Measurements from ENCODE around the gene SLC1A5.

GRCh38 chr19:46764817-46765291, 23.5 kb downstream of the SLC1A5 start:
- TF ChIP-seq CTCF (IDR thresholded peaks at IDR 0.05) (no peak), EP300 (IDR thresholded peaks at IDR 0.05) (no peak), POLR2A (IDR thresholded peaks at IDR 0.05; ENCODE audit: low read depth) (no peak)
